ENCODE data around the gene SPDYE4. TPM values are rescaled to one million over a fixed set of nuclear protein-coding genes. Genes with fewer than 3 reads are reported as not detected.

Gene SPDYE4
- total RNA-seq, 2 experiments from 2014 or later, result not detected

DNA sequence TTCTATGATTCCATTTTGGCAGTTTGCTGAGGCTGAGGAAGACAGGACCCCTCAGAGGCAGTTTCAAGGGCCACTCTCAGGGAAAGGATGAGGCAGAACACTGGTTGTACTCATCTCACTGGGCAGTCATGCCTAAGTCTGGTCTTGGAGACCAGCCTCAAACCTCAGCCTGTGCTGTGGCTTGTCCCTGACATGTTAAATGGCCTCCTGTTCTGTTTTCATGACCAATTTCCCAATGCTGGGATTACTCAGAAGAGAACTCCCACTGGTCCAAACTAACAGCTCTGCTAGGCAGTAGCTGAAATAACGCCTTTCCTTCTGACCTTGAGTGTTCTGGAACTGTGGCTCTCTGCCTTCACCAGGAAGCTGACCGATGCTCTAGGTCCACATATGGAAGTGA lies 8.4 kb upstream of the SPDYE4 start:
- H2AFZ ChIP-seq (ENCODE audit: low read length), result no peak overlapping the region
- no peaks in the 10 kb centered on the region for H3K79me2 ChIP-seq (ENCODE audit: insufficient read depth, low read depth, low read length)
- H3K4me2 ChIP-seq (ENCODE audit: low read length), result no peak overlapping the region
- no peaks in the 10 kb centered on the region for H3K4me1 ChIP-seq (ENCODE audit: insufficient read depth, low read length, poor library complexity, severe bottlenecking)
- H4K20me1 ChIP-seq (ENCODE audit: insufficient read depth, low read length), result no peaks in the 10 kb centered on the region
- H3K4me3 ChIP-seq (ENCODE audit: low read depth, low read length, poor library complexity, severe bottlenecking), result no peak overlapping the region
- POLR2A ChIA-PET, result no interaction called here
- no peaks in the 10 kb centered on the region for H3K9me2 ChIP-seq (ENCODE audit: insufficient read depth, low read length)
- no peak overlapping the region for H3K27ac ChIP-seq (ENCODE audit: low read depth, low read length, poor library complexity, severe bottlenecking)
- no peak for TF ChIP-seq EZH2phosphoT487 (IDR thresholded peaks at IDR 0.05; ENCODE audit: borderline replicate concordance, low read depth, low read length)
- TF ChIP-seq, protein P1, sequence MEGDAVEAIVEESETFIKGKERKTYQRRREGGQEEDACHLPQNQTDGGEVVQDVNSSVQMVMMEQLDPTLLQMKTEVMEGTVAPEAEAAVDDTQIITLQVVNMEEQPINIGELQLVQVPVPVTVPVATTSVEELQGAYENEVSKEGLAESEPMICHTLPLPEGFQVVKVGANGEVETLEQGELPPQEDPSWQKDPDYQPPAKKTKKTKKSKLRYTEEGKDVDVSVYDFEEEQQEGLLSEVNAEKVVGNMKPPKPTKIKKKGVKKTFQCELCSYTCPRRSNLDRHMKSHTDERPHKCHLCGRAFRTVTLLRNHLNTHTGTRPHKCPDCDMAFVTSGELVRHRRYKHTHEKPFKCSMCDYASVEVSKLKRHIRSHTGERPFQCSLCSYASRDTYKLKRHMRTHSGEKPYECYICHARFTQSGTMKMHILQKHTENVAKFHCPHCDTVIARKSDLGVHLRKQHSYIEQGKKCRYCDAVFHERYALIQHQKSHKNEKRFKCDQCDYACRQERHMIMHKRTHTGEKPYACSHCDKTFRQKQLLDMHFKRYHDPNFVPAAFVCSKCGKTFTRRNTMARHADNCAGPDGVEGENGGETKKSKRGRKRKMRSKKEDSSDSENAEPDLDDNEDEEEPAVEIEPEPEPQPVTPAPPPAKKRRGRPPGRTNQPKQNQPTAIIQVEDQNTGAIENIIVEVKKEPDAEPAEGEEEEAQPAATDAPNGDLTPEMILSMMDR (conservative IDR thresholded peaks at IDR 0.05; ENCODE audit: low read length), result no peak
- no peak for DNase-seq (ENCODE audit: low spot score)
- intact Hi-C loops (cut with micrococcal nuclease; ENCODE audit: unreplicated experiment), result no loop called here
- BruUV-seq (replicated peaks), result no TSS peak
- CTCF ChIA-PET (ENCODE audit: unreplicated experiment), result no interaction called here
- no peaks in the 10 kb centered on the region for H3K36me3 ChIP-seq (ENCODE audit: insufficient read depth, low read length)
- H3K9me3 ChIP-seq (ENCODE audit: low read length), result no peaks in the 10 kb centered on the region

DNA sequence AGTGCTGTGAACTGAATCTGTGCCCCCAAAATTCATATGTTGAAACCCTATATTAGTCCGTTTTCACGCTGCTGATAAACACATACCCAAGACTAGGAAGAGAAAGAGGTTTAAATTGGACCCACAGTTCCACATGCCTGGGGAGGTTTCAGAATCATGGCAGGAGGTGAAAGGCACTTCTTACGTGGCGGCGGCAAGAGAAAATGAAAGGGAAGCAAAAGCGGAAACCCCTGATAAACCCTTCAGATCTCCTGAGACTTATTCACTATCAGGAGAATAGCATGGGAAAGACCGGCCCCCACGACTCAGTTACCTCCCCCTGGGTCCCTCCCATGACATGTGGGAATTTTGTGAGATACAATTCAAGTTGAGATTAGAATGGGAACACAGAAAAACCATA lies 3.7 kb upstream of the SPDYE4 start:
- H4K20me1 ChIP-seq (ENCODE audit: insufficient read depth, low read length), result no peaks in the 10 kb centered on the region
- POLR2A ChIA-PET, result interaction anchor here (0.6 kb wide), 1 partner anchor 1587 kb away, joined by 3 read pairs; no protein-coding TSS in a partner anchor
- no peak for DNase-seq (ENCODE audit: low spot score)
- H3K9me3 ChIP-seq (ENCODE audit: low read length), result no peaks in the 10 kb centered on the region
- no peak overlapping the region for H3K4me3 ChIP-seq (ENCODE audit: low read depth, low read length, poor library complexity, severe bottlenecking)
- no peaks in the 10 kb centered on the region for H3K4me1 ChIP-seq (ENCODE audit: insufficient read depth, low read length, poor library complexity, severe bottlenecking)
- BruUV-seq (replicated peaks), result no TSS peak
- intact Hi-C loops (cut with micrococcal nuclease; ENCODE audit: unreplicated experiment), result no loop called here
- no peak overlapping the region for H3K4me2 ChIP-seq (ENCODE audit: low read length)
- TF ChIP-seq, protein P1 (conservative IDR thresholded peaks at IDR 0.05; ENCODE audit: low read length), result no peak
- no peak for TF ChIP-seq EZH2phosphoT487 (IDR thresholded peaks at IDR 0.05; ENCODE audit: borderline replicate concordance, low read depth, low read length)
- CTCF ChIA-PET (ENCODE audit: unreplicated experiment), result no interaction called here
- H3K27ac ChIP-seq (ENCODE audit: low read depth, low read length, poor library complexity, severe bottlenecking), result no peak overlapping the region
- no peaks in the 10 kb centered on the region for H3K36me3 ChIP-seq (ENCODE audit: insufficient read depth, low read length)
- no peaks in the 10 kb centered on the region for H3K9me2 ChIP-seq (ENCODE audit: insufficient read depth, low read length)
- no peak overlapping the region for H2AFZ ChIP-seq (ENCODE audit: low read length)
- no peaks in the 10 kb centered on the region for H3K79me2 ChIP-seq (ENCODE audit: insufficient read depth, low read depth, low read length)

DNA sequence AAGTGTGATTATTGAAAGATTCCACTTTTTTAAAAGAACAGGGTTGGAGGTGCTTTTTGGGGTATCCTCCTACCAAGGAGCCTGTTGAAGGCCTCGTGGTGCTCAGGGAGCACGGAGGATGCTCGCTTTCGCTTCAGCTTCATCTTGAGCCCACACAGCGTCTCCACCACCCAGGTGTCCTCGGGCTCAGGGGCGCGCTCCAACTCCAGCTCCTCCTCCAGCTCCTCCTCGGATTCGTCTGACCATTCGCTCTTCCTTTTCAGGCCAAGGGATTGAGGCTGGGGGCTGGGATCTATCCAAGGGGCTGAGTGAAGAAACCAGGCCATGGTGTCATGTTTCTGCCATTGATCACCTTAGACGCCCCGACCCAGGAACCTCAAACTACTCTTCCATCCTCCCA lies 1.2 kb downstream of the SPDYE4 start:
- intact Hi-C loops (cut with micrococcal nuclease; ENCODE audit: unreplicated experiment), result loop anchor here (10.0 kb wide), 1 partner anchor 238 kb away; no protein-coding TSS in a partner anchor
- TF ChIP-seq, protein P1 (conservative IDR thresholded peaks at IDR 0.05; ENCODE audit: low read length), result no peak
- TF ChIP-seq EZH2phosphoT487 (IDR thresholded peaks at IDR 0.05; ENCODE audit: borderline replicate concordance, low read depth, low read length), result no peak
- CTCF ChIA-PET (ENCODE audit: unreplicated experiment), result interaction anchor here (0.6 kb wide), 1 partner anchor 1470 kb away, joined by 3 read pairs; no protein-coding TSS in a partner anchor
- Histone ChIP-seq H3K79me2 (ENCODE audit: insufficient read depth, low read depth, low read length) (no peaks in the 10 kb centered on the region), H3K4me3 (ENCODE audit: low read depth, low read length, poor library complexity, severe bottlenecking) (no peak overlapping the region), H3K9me3 (ENCODE audit: low read length) (no peaks in the 10 kb centered on the region), H3K4me1 (ENCODE audit: insufficient read depth, low read length, poor library complexity, severe bottlenecking) (no peaks in the 10 kb centered on the region), H3K27ac (ENCODE audit: low read depth, low read length, poor library complexity, severe bottlenecking) (no peak overlapping the region), H3K4me2 (ENCODE audit: low read length) (no peak overlapping the region), H4K20me1 (ENCODE audit: insufficient read depth, low read length) (no peaks in the 10 kb centered on the region), H3K36me3 (ENCODE audit: insufficient read depth, low read length) (no peaks in the 10 kb centered on the region), H3K9me2 (ENCODE audit: insufficient read depth, low read length) (no peaks in the 10 kb centered on the region), H2AFZ (ENCODE audit: low read length) (no peak overlapping the region)
- DNase-seq (ENCODE audit: low spot score), result no peak
- POLR2A ChIA-PET, result interaction anchor here (0.6 to 0.7 kb wide), 2 partner anchors 11 to 152 kb away, joined by 4 to 8 read pairs; no protein-coding TSS in a partner anchor
- no TSS peak for BruUV-seq (replicated peaks)

Data from OCI-LY7 (cell line).